NCI-H2081 (cell line): ENCODE results near the gene TGFBRAP1.
"Not testable (repeated sequence)": the region's sequence is repeated elsewhere in the genome, so short reads cannot be mapped to it uniquely, and the experiment has no call there.

Source experiments
- DNase-seq, 2 experiments: peaks; one replicate each; lab custom pipeline; 2025; lab: John Stamatoyannopoulos, UW

The TGFBRAP1 gene

DNA sequence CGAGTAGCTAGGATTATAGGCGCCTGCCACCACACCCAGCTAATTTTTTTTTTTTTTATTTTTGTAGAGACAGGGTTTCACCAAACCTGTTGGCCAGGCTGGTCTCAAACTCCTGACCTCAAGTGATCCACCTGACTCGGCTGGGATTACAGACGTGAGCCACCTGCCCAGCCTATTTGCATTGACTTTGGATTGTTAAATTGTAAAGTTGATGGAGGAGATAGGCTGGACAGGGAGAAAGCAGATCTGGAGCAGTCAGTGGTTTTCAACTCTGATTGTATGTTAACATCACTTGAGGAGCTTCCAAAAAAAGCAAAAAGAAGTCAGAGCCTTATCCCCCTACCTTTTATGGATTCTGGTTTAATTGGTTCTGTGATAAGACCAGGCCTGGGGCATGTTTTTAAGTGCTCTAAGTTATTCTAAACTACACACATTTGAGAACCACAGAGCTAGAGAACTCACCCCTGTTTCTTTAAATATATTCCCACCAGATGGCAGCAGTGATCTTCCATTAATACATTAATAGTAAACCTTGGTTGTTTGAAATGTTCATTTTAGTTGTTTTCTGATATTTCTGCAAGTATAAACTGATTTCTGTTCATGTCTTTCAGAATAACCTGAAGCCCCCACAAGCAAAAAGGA lies 15.3 kb upstream of the TGFBRAP1 start:
- DNase-seq = peak; percentile 13 to 35

DNA sequence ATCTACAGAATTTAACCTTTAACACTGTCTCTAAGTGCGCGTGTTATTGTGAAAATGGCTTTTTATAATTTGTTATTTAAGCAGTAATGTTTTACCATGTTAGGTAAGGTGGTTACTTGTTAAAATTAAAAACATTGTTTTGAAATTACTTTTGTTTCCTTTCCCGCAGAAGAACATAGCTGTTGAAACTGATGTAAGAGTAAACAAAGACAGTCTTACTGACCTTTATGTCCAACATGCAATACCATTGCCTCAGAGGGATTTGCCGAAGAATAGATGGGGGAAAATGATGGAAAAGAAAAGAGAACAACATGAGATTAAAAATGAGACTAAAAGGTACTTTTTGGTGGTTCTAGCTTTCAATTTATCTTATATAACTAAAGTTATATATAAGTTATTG lies 9.9 kb upstream of the TGFBRAP1 start:
- no peak for DNase-seq

DNA sequence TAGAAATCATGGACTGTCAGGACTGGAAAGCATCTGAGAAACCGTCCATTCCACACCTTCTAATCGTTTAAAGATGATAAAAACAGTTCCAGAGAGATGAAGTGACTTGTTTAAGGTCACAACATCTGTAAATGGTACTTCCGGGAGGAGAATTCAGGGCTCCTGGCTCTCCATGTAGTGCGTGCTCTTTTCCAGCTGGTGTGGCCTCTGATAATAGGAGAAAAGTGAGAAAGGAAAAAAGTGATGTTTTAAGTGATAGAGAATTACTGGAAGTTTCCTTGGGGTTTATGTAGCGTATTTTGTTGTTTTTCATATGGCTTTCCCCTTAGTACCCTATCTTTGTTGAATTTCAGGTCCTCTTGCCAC lies 8.5 kb upstream of the TGFBRAP1 start:
- DNase-seq = no peak

DNA sequence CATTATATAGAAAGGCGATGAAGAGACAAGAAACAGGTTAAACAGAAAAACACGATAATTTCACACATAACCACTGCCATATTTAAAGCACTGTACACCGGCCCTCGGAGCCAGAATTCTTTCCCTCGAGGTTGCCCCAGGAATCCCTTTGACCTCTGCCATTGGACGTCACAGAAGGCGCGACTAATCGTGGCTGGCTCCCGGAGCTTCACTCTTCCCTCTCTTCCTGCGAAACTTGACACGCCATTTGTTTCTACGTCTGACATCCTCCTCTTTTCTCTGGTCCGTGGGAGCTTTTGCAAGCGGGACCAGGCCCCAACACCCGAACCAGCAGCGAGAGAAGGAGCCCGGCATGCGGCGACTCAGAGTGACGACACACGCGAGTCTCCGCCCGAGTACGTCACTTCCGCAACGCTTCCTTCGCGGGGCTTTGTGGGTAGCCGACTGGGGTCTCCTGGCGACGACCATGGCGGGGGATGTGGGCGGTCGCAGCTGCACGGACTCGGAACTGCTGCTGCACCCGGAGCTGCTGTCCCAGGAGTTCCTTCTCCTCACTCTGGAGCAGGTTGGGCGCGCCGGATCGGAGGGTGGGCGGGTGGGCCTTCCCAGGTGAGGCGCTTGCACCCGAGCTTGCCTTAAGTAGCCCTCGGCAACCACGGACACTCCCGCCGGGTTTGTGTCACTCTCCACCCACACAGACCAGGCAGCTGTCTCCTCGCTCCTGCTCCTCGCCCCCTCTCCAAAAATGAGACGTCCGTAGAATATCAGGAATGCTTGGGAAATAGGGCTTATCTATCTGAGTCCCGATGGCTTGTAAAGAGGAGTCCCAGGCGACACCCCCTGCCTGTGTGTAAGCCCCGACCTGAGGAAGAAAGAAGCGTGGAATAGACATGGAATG lies 7.8 kb upstream of the TGFBRAP1 start, which contains the start of gene C2orf49:
Gene C2orf49, plus strand, starts transcription at position 419 of the 898 bp plus-strand sequence. Its CDS starts 48 bp downstream, at position 467.
- DNase-seq = peak; percentile 86 to 90

DNA sequence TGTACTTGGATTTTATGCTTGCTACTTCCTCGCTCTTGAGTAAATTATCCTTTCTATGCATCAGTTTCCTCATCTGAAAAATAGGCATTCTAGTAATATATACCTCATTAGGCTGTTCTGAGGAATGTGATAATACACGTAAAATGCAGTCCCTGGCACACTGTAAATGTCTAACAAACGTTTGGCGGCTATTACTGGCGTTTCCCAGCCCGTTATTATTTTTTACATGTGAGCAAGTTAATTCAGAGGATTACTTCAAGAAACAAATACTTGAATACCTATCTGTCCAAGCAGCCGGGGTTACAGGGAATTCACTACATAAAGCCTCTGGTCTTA lies 7.2 kb upstream of the TGFBRAP1 start:
- DNase-seq = no peak

DNA sequence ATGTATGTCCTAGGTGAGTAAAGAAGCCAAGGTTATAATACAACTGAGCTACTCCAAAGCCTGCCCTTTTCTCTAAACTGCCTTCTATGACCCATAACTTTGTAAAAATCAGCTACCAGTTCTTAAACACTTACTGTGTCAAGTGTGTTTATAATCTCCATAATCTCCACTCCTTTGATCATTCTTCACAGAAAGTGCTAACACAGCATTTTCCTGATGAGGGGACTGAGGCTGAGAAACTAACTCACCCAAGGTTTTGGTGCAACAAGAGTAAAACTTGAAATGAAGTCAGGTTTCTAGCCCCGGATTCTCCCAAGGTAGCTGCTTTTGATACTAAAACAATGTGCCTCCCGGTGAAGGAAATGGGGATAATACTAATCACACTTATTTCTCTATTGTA lies 5.9 kb upstream of the TGFBRAP1 start:
- DNase-seq = no peak

DNA sequence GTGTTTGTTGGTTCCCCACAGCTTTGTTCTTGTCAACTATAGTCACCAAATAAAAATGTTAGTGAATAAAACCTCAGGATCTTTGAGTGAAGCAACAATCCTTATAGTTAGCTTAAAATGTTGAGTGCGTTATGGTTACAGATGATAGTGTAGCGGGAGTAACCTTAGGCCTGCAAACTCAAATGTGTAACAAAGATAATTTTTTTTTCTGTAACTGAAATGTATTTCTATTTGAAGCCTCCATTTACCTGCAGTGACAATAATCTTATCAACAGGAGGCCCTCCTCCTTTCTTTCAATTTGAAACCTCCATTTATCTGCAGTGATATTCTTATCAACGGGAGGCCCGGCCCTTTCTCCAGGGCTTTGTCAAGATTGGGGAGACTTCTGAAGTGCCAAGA lies 4.7 kb upstream of the TGFBRAP1 start:
- no peak for DNase-seq

DNA sequence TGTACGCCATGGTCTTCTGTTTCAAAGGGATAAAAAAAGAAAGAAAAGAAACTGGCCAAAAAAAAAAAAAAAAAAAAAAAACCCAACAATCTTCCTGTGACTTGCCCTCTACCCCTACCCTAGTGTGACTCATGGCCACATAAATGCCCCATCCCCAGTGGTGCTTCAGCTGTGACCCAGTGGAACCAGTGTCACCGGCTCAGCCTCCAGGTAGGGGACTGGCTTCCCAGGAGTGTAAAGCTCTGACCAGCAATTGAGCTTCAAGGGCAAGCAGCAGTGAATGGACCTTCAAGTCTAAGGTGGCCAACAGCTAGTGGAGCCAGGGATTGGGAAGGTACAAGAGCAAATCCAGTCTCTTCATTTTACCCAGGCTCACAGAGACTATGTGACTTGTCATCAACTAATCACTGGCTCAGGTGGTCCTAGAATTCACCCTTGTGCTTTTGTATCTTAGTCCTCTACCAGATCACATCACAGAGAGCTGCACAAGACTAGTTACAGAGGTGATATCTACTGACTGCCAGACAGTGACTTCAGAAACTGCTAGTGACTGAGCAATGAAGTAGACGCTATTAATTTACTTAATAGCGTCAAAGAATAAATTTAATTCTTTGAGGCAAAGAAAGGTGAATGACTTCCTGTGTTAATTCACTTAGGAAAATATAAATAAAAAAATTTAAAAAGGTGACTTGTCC lies 1.3 kb upstream of the TGFBRAP1 start:
- no peak for DNase-seq

DNA sequence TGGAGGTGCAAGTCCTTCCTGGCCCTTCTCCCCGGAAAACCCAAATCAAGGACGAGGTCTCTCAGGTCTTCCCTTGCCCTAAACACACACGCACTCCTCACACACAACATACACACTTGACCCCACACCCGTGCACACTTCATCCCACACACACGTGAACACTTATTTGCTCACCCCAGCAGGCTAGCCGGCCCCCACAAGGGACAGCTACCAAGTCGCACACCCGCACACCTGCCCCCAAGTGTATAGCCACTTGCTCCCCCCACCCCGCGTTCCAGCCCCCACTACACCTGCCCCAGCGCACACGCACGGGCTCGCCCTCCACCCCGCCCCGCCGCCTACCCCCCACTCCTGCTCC lies 359 bp downstream of the TGFBRAP1 start:
- DNase-seq = peak in 1 of 2 experiments; percentile 44

DNA sequence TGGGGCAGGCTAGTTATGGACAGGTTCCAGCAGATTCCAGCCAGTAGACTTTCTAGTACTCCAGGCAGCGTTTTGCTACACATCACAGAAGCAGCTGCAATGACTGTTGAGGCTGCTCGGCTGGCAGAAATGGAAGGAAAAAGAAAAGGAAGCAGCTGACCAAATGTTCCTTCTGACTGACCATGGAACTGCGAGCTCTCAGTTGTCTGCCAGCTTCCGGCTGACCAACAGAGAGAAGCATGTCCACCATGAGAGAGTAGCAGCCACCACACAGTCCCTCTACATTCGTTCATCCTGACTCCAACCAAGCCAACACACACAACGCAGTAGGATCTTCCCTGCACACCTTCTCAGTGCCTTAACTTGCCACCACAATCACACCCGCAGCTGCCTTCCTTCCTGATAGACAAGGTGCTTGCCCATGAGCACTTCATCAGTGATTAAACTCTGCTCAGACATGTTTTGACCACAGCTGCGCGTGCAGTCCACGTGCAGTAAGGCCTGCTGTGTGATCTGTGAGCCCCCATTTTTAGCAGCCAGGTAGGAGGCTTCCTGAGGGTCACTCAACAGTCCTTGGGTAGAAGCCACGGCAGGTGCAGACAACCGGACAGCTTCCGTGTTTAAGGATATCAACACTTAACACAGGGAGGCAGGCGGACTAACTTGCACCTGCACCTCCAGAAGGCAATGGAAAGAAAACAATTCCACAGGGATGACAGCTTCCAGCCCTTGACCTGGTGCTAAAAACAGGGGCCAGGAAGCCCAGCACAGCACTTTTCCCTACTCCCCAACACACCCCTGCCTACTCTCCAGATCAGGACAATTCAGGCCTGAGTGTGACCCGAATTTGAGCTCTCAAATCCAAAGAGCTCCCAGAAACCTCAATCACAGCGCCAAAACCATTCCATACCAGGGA lies 996 bp downstream of the TGFBRAP1 start:
- peak in 1 of 2 experiments; percentile 48 for DNase-seq

DNA sequence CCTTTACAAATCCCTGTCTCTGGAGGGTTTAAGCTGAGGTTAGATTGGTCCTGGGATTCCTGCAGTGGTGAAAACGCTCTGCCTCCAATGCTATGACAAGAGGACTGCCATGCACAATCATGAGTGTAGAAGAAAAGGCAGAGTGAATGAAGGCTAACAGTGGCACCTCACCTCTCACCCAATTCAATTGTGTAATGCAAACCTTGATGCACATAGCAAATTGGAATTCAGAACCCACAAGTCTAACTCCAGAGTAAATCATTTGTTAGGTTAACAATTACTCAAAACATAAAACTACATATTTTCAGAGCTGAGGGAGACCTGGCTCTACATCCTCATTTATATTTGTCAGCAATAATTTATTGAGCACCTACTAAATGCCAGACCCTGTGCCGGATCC lies 1.8 kb downstream of the TGFBRAP1 start:
- DNase-seq = no peak

DNA sequence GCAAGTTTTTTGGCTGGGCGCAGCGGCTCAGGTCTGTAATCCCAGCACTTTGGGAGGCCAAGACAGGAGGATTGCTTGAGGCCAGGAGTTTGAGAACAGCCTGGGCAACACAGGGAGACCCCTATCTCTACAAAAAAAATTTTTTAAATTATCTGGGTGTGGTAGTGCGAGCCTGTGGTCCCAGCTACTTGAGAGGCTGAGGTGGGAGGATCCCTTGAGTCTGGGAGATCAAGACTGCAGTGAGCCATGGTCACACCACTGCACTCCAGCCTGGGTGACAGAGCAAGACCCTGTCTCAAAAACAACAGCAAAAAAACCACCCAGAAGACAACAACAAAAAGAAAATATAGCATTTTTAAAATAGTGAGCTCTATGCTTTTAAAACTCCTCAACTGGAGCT lies 2.3 kb downstream of the TGFBRAP1 start:
- DNase-seq = not testable (repeated sequence)

DNA sequence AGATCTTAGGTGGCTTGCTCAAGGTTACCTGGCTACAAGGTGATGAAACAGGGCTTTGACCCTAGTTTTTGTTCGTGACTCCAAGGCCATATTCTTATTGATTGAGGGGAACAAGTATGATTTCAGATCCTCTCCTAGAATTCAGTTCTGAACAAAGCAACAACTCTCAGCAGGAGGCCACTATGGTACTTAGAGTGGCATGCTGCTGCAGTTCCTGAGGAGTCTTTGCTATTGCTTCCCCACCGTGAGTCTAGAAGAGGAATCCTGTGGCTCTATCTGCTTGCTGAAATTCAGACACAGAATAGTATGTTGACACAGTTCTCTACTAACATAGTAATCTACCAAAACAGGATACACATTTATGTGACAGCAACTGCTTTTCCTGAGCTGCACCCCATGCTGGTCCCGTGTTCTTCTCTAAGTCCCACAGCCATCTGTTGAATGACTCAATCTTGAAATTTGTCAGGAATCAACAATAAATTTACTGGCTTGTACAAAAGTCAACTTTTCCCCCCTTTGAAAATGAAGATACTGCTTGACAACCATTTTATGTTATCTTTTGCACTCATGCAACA lies 4.1 kb downstream of the TGFBRAP1 start:
- no peak for DNase-seq

DNA sequence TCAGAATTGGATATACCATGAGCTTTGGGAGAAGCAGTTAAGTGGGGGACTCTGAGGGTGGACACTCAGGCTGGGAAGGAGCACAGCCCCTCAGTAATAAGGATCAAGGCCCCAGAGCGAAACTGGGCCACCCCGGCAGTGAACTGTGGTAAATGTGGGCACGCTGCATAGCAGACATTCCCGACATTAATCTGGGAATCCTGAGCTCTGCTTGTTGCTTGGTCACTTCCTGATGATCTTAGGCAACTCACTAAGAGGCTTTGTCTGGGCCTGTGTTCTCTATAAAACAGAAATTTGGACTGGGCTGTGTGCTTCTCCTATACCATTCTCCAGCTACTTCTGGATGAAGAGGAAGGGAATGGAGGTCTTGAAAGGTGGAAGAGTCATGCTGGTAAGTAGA lies 4.8 kb downstream of the TGFBRAP1 start:
- DNase-seq = no peak

DNA sequence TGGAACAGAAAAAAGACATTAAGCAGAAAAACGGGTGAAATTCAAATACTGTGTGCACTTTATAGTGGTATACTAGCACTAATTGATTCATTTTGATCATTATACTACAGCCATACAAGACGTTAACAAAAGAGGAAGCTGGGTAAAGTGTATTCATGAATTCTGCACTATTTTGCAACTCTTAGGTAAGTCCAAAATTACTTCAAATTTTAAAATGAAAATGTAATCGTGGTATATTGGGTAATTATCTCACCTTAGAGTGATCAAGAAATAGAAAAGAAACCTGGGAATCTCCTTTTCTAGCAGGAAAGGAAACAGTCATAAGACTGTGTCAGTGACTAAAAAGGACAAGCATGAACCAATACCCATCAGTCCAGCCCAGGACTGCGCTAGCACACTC lies 5.4 kb downstream of the TGFBRAP1 start:
- DNase-seq = no peak

DNA sequence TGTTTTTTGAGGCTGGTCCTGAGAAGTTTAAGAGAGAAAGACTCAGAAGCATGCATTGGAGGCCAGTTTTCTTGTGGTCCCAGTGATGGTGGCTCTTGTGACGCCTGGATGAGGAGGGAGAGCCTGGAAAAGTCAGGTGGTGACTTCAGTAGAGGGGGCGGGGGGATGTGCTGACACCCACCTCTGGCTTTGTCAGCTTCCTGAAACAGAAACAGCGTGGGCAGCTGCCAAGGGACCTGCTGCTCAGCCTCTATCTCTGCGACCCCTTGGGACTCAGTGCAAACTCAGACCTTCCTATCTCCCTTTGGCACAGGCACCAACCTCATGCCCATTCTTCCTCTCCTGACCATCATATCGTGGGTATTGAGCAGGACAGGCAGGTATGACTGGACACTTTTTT lies 6.4 kb downstream of the TGFBRAP1 start:
- DNase-seq = no peak

DNA sequence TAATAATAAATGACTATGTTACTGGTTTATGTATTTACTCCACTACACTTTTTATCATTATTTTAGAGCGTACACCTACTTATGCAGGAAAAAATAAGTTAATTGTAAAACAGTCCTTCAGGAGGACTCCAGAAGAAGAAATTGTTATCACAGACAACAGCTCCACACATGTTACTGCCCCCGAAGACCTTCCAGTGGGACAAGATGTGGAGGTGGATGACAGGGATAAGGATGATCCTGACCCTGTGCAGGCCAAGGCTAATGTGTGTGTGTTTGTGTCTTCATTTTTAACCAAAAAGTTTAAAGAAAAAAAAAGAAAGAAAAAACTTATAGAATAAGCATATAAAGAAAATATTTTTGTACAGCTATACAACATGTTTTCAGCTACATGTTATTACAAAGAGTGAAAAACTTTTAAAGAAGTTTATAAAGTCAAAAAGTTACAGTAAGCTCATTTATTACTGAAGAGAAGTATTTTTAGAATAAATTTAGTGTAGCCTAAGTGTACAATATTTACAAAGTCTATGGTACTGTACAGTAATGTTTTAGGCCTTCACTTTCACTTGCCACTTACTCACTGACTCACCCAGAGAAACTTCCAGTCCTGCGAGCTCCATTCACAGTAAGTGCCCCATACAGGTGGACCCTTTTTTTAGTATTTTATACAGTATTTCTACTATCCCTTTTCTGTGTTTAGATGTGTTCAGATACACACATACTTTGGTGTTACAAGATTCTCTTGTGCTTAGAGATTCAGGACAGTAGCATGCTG lies 7.5 kb downstream of the TGFBRAP1 start:
- DNase-seq = no peak

DNA sequence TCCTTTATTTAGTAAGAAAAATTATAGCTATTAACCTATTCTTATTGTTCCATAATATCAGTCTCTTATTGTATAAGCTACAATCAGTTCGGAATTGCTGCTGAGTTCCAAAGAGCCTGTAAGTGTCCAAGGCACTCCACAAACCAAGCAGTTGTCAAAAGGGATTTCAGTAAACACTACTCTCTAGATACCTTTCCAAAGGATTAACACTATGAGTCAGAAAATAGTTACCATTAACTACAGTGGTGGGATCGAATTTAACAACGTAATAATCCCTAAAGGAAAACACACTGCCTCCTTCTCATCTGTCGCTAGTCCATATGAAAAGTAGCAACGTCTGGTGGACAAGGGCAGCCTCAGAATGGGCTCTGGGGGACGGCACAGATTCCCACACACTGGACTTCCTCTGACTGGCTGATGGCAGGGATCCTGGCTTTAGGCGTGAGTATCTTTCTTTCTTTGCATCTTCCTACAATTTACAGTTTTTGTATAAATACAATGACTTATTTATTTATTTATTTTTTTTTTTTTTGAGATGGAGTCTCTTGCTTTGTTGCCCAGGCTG lies 8.8 kb downstream of the TGFBRAP1 start:
- DNase-seq = no peak

DNA sequence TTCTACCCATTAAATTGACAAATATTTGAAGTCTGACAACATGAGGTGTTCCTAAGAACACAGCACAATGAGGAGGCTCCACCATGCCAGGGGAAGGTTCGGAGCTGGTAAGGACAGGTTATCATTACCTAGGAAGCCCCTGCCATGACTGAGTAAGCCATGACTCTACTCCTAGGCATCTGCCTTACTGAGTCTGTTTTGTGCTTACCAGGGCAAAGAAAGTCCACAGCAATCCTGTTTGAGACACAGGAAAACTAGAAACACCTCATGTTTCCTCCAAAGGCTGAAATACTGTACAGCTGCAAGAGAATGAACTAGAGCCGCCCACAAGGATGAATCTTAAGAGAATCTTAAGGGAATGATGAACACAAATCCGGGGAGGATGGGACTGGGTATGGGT lies 11.6 kb downstream of the TGFBRAP1 start:
- DNase-seq = no peak

DNA sequence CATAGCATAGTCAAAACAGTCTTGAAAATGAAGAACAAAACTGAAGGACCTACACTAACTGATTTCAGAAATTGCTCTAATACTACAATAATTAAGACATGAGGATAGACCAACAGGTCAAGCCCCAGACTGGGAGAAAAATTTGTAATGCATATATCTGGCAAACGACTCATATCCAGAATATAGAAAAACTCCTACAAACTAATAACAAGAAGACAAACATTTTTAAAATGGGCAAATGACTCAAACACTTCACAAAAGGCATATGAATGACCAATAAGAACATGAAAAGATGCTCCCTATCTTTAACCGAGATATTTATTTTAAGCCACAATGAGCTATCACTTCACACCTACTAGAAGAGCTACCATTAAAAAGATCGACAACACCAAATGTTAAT lies 14.2 kb downstream of the TGFBRAP1 start:
- DNase-seq = no peak

DNA sequence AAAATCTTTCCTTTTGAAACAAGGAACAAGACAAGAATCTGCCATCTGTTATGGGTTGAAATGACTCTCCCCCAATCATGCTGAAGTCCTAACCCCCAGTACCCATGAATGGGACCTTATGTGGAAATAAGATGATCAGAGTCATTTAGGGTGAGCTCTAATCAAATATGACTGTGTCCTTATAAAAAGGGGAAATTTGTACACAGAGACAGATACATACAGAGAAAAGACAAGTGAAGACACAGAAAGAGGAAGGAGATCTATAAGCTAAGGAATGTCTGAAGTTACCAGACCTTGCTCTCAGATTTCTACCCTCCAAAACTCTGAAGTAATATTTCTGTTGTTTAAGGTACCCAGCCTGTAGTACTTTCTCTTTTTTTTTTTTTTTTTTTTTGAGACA lies 15.7 kb downstream of the TGFBRAP1 start:
- no peak for DNase-seq
